ENCODE measurements around the gene ATP9A.
"Not testable (repeated sequence)": the region's sequence is repeated elsewhere in the genome, so short reads cannot be mapped to it uniquely, and the experiment has no call there.

The ATP9A gene

DNA sequence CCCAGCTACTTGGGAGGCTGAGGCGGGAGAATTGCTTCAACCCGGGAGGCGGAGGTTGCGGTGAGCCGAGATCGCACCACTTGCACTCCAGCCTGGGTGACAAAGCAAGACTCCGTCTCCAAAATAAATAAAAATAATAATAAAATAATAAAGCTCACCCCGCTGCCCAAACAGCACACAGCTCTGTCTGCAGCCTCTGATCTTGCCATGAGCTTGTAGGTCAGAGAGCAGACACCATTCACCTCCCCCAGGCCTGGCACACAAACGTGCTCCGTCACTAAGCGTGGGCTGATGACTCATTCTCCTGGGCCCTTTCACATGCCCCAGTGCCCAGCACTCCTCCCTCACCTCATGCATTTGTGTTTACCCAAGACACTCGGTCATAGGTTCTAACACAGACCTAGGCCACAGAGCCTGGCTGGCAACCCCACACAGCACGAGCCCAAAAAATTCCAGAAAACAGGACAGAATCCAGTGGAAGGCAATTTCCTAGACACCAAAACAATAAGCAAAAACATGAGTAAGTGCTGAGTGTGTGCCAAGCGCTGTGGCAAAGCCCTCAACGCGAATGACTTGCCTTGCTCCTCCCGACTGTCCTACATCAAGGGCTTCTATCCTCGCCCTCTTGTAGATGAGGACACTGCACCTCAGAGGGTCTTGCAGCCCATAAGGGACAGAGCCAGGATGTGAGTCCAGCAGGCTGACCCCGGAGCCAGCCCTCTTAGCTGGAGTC is 18.0 kb downstream of the ATP9A start:
- DNase-seq, result no peak

DNA sequence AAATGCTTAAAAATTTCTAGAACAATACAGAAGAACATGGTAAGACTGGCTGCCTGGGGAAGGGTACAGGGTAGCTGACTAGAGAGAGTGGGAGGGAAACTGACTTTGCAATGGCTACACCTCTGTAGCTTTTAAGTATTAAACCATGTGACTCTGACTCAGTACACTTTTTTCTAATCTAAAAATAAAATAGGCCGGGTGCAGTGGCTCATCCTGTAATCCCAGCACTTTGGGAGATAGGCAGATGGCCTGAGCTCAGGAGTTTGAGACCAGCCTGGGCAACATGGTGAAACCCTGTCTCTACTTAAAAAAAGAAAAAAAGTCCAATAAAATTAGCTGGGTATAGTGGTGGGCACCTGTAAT is 18.5 kb downstream of the ATP9A start:
- no peak for DNase-seq

DNA sequence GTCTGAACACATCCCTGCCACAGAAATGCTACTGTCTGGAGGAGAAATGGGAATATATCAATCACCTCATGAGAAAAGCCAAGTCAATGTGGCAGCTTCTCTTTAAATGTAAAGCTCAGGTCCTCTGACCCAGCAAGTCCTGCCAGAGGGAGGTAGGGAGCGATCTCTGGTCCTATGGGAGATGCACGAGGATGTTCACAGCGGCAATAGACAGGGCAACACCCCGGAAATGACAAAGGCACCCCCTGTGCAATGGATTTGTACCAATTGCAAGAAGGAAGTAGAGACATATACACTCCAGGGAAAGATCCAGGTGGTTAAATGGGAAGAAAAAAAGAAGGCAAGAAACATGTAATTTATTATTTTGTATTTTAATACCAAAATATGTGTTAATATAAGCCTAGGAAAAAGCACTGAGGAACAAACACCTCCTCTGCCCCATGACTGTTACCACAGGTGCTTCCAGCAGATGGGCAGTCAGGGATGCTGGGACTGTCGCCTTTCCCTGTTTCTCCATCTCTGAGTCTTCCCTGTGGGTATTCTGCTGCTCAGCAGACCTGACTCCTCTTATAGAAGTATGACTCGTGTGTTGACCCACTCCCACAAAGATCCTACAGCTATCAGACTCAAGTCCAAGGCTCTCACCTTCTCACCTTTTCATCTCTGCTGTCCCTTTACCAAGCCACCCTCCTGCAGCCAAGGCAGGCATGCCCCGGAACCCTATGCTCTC is 20.8 kb downstream of the ATP9A start:
- DNase-seq, result no peak

DNA sequence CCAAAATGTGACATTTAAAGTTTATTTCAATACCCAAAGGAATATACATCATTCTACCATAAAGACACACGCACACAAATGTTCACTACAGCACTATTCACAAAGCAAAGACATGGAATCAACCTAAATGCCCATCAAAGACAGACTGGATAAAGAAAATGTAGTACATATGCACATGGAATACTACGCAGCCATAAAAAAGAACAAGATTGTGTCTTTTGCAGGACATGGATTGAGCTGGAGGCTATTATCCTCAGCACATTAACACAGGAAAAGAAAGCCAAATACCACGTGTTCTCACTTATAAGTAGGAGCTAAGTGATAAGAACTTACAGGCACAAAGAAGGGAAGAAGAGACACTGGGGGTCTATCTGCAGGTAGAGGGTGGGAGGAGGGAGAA is 22.4 kb downstream of the ATP9A start:
- no peak for DNase-seq

DNA sequence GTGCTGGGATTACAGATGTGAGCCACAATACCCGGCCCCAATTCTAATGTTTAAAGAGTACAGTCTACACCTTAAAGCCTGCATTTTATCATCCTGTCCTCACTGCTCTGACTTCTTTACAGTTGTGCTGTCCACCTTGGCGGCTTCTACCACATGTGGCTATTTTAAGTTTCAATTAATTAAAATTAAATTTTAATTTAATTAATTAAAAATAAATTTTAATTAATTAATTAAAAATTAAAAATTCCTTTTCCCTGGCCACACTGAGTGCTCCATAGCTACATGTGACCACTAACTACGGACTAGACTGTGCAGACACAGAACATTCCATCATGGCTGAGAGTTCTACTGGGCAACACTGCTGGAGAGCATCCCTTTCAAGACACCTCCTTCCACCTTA is 27.4 kb downstream of the ATP9A start:
- DNase-seq, result no peak

DNA sequence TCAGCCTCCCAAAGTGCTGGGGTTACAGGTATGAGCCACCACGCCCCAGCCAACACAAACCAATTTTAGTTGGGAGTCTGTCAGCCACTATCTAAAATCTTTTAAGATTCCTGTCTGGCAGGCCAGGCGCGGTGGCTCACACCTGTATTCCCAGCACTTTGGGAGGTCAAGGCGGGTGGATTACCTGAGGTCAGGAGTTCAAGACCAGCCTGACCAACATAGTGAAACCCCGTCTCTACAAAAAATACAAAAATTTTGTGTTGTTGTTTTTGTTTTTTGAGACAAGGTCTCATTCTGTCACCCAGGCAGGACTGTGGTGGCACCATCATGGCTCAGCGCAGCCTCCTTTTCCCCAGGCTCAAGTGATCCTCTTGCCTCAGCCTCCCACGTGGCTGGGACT is 27.9 kb downstream of the ATP9A start:
- not testable (repeated sequence) for DNase-seq

DNA sequence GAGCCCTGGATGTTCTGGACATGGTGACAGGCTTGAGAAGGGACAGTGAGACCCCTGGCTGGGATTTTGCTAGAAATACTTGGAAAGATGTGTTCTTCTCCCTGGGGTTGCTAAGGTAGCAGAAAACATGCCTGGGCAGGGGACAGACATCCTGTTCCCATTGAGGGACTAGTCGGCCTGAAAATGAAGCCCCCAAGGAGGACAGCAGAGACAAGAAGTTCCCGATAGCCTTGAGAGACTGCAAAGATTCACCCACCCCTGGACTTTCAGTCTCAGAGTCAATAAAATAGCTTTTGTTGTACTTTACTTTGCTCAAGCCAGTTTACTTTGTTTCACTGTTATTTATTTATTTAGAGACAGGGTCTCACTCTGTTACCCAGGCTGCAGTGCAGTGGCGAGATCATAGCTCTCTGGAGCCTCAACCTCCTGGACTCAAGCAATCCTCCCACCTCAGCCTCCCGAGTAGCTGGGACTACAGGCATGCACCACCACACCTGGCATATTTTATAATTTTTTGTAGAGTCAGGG is 28.4 kb downstream of the ATP9A start:
- DNase-seq, result no peak

DNA sequence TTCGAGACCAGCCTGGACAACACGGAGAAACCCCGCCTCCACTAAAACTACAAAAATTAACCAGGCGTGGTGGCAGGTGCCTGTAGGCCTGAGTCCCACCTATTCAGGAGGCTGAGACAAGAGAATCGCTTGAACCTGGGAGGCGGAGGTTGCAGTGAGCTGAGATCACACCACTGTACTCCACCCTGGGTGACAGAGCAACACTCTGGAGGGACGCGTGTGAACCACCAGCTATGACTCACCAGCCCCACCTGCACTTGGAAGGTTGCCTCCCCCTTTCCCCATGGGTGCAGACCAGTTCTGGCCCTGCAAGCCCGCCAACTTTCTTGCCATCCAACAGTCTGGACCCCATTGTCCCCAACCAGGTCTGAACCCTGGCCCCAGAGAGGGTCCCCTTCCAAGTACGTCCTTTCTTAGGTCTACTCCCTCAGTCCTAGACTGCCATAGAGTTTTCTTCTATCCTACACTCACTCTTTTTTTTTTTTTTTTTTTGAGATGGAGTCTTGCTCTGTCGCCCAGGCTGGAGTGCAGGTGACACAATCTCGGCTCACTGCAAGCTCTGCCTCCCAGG is 29.2 kb downstream of the ATP9A start:
- DNase-seq, result no peak

DNA sequence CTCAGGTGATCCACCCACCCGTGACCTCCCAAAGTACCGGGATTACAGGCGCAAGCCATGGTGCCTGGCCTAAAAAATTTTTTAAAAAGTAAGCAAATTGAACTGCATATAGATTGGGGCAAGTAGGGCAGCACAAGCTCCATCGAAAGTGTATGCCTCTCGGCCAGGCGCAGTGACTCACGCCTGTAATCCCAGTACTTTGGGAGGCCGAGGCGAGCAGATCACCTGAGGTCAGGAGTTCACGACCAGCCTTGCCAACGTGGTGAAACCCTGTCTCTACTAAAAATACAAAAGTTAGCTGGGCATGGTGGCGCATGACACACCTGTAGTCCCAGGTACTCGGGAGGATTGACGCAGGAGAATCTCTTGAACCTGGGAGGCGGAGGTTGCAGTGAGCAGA is 29.9 kb downstream of the ATP9A start:
- DNase-seq, result not testable (repeated sequence)

DNA sequence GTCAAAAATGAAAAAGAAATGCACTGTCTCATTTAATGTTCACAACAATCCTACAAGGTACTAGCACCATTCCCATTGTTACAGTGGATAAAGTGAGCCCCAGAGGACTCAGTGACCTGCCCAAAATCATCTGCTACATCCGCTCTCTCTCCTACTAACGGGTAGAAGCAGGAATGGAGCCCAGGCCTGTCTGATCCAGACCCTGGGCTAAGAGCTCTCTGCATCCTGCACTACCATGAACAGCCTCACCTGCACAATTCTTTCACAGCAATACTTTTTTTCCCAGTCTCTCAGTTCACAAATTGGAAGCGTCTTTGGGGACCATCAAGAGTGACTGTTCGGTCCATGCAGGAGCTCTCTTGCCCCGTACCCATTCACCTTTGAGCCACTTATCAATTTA is 31.2 kb downstream of the ATP9A start:
- DNase-seq, result no peak

DNA sequence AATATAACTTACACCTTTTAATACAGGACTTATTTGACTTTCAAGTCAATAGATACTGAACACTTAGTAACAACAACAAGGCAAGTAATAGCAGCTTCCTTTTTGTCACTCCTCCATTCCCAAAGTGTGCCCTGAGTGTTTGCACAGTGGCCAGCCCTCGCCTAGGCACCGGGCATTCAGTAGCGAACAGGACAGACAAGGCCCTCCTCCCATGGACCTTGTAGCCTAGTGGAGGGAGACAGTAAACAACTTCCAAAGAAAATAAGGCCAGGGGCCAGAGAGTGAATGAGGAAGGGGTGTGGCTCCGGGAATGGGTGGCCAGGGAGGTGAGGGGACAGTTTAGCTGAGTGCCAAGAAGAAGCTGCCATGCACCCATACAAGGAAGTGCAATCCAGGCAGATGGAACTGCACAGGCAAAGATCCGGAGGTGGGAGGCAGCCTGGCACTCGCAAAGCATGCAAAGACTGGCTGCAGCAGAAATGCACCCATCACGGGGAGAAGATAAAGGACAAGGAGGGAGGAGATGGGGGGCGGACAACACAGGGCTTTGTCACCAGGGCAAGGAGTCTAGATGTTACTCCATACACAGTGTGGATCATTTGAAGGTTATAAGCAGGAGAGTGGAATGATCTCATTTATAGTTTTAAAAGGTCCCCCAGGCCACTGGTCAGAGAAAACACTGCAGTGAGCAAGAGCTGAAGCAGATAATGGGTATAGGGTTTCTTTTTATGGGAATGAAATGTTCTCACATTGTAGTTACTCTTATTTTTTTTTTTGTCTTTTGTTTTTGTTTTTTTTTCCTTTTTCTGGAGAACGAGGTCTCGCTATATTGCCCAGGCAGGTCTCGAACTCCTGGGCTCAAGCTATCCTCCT is 32.2 kb downstream of the ATP9A start:
- no peak for DNase-seq

DNA sequence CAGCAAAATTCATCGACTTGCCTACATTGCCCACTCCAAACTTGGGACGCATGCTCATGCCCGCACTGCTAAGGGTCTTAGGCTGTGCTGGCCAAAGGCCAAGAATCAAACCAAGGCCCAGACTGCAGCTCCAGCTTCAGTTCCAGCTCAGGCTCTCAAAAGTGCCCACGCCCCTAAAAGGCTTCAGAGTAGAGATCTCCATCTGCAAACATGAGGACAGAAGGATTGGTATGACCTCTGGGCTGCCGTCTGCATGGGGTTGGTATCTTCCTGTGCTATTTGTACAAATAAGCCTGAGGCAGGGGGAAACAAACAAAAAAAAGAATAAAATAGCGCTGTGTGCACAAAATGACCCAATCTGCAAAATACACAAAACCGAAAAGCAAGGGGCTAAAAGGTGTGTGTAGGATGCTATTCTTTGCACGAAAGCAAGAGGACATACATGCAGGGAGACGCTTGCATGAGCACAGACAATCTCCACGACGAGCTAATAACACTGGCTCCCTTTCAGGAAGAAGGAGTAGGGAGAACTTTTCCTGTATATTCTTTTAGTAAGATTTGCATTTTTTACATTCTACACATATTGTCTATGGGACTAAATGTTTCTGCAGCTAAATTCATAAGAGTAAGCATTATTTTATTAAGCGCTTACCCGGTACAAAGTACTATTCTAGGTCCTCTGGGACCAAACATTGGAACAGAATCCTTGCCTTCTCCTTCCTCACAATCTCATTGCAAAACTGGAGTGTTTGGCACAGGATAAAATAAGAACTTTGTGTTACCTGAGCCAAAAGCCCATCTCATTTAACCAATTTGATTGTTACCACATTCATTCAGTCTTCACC is 33.1 kb downstream of the ATP9A start:
- no peak for DNase-seq

DNA sequence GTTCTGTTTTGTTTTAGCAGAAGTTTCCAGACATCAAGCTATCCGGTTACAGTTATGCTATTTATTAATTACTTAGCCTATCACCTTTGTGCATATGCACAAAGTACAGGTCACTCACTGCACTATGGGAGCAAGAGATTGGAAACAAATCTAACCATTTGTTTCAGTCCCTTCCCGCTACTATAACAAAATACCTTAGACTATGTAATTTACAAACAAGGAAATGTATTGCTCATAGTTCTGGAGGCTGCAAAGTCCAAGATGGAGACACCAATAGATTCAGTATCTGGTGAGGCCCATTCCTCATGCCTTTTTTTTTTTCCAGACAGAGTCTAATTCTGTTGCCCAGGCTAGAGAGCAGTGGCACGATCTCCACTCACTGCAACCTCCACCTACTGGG is 35.1 kb downstream of the ATP9A start:
- no peak for DNase-seq

DNA sequence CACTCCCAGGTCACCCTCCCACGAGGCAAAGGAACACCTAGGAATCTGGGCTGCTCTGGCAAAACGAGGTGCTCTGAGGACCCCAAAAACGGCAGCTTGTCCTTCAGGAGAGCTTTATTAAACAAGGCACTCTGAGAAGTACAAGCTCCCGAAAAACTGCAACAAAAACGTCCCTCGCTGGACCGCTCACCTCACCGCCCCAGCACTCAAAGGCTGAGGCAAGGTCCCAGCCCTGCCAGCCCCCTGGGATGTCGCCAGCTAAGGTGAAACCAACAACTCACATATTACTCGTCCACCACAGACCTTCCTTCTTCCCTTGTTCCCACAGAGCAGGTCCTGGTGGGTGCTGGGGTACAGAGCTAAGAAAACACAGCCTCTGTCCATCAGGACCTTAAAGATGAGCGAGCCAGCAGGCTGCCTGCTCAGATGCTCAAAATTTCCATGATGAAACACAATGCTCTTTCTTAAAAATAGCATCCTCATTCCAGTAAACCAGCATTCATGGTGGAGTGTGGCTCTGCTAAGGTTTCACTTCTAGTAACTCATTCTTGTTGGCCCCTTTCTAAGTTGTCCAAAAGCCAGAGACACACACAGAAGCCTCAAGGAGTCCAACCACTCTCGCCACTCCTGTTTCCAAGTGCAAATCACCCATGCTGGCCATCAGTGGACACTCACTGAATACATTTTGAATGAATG is 35.9 kb downstream of the ATP9A start:
- DNase-seq, result no peak

DNA sequence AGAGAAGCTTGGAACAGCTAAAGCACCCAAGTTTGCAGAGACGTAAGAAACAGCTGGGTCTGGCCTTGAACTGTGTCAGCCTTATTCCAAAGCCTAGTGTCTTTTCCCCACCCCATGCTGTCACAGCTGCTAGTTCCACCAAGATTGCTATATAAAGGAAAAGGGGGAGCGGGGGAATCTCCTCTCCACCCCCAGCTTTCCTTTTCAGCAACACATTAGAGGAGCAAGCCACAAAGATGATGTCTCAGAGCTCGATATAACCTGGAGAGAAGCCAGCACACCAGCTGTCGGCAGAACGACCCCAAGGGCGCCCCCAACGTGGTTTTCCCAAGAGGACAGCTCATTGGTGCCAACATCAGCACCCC is 36.5 kb downstream of the ATP9A start:
- no peak for DNase-seq

DNA sequence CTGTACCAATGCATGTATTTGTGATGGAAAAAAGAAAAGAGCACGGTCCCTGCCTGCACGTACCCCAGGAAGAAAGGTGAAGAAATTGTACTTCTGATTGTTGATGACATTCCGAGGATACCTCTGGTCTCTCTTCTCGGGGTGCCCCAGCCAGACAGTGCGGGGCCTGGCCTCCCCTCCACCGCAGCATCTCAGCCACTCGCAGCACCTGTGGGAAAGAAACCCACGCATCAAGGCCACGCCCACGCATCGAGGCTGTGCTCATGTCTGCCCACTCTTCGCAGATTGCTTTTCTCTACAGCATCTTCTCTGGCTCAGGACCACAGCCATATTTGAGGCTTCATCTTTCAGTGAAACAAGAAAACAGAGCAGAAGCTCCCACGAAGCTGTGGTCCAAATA is 38.4 kb downstream of the ATP9A start:
- DNase-seq, result no peak

DNA sequence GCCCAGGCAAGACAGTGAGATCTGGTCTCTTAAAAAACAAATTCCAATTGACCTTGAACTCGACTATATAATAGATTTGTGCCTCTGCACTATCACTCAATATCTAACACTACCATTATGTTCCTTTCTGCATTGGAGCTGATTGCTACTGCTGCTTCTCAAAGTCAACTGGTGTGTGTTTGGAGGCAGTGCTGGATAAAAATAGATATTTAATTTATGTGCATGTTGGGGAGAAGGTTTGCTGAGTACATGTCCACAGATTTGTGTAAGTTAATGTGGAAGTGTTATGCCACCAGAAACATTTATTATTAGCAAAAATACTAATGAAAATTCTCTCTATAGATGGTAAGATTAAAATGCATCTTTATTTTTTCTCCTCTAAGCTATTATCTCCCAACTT is 39.5 kb downstream of the ATP9A start:
- no peak for DNase-seq

DNA sequence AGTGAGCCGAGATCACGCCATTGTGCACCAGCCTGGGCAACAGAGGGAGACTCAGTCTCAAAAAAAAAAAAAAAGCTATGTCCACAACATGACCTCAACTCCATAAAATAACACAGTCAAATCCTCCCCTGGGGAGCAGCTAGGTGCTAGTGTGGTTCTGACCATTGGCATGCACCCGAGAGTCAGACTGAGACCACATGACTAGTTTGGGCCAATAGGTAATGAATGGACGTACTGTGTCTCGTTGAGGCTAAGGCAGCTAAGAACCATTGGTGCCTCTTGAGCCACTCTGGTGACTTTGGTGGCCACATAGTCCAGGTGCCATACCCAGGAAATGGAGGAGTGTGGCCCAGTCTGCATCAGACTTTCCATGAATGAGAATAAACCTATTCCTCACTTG is 40.3 kb downstream of the ATP9A start:
- DNase-seq, result no peak

DNA sequence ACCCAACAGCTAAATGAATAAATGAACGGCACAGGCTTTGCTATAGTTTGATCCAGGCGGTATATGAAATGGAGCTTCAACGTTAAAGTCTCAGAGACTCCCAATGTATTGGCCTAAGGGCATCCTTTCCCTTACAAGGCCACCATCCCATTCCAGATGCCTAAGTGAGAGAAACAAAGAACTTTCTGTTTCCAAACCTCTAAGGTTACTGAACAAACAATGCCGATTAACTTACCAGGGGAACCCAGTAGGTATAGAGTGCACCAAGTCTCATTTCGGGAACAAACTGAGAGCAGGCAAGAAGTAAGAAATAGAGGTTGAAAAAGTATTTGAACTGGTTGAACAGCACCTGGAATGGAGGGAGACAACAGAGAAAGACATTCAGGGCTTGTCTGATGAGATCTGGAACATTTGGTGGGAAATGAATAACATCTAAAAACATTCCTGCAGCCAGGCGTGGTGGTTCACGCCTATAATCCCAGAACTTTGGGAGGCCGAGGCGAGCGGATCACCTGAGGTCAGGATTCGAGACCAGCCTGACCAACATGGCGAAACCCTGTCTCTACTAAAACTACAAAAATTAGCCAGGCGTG is 42.5 kb downstream of the ATP9A start:
- no peak for DNase-seq

DNA sequence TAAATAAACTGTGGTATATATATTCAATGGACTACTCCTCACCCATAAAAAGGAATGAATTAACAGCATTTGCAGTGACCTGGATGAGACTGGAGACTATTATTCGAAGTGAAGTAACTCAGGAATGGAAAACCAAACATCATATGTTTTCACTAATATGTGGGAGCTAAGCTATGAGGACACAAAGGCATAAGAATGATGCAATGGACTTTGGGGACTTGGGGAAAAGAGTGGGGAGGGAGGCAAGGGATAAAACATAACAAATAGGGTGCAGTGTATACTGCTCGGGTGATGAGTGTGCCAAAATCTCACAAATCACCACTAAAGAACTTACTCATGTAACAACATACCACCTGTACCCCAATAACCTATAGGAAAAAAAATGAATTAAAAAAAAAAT is 45.2 kb downstream of the ATP9A start:
- not testable (repeated sequence) for DNase-seq

DNA sequence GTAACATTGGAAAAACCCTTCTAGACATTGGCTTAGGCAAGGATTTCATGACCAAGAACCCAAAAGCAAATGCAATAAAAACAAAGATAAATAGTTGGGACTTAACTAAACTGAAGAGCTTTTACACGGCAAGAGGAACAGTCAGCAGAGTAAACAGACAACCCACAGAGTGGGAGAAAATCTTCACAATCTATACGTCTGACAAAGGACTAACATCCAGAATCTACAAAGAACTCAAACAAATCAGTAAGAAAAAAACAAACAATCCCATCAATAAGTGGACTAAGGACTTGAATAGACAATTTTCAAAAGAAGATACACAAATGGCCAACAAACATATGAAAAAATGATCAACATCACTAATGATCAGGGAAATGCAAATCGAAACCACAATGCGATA is 45.9 kb downstream of the ATP9A start:
- not testable (repeated sequence) for DNase-seq

Measured in GDM1 (cell line).